GM21576 (cell line): ENCODE data around the gene PKD1L1.
"Not testable (repeated sequence)": the region's sequence is repeated elsewhere in the genome, so short reads cannot be mapped to it uniquely, and the experiment has no call there.

Experiments
- ATAC-seq: cut with Tn5 transposase; IDR thresholded peaks from one replicate; pipeline ENCODE4 v1.9.1; 2021; ENCODE audit warnings: mild to moderate bottlenecking, moderate library complexity; ENCODE audit not compliant: unreplicated experiment

The PKD1L1 gene

GRCh38 chr7:47948141-47948790, at the start of gene PKD1L1:
Gene PKD1L1 (minus strand): TSS chr7:47948466. CDS start chr7:47948440, 26 bp downstream.
- no peak for ATAC-seq

- ATAC-seq = no peak
Observed at GRCh38 chr7:47992446-47992845, 44.2 kb upstream of the PKD1L1 start.

DNA sequence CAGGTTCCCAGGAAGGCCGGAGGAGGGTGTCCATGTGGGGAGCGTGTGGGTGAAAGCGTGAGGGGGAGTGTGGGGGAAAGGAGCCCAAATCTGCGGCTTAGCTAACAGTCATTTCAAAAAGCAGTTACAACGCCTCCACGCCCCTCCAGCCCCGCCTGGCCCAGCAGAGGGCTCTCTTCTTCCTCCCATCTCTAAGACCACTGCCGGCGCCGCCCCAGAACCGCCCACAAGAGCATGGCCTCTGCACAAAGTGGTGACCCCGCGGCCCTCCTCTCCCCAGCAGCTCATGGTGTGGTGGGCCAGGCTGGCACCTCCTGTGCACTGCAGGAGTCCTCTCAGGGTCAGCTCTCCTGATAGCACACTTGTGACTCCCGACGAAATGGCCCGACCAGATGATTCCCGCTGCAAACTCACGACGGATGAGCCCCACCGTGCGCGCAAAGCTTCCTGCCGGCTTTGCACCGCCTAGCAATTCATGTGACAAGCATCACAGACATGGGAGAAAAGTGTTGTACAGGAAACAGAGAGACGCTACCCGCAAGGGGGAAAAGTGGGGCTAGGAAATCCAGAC, 43.6 kb upstream of the PKD1L1 start:
- ATAC-seq = peak; percentile 99

DNA sequence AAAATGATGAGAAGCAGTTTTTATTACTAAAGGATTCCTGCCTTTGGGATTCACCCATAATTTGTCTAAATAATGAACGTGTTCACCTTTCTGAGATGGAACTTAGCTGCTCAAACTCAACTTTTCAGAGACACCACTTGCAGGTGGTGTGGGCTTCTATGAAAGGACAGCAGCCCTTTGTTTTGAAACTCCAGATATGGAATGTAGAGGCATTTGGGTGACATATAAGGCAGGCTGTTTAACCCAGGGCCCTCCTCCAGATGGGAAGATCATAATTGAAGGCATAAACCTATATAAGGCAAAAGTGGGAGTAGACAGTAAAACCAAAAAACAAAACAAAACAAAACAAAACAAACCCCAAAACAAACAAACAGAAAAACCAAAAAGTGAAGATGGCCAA, 43.0 kb upstream of the PKD1L1 start:
- no peak for ATAC-seq

GRCh38 chr7:47990592-47990991, 42.3 kb upstream of the PKD1L1 start:
- ATAC-seq = no peak

DNA sequence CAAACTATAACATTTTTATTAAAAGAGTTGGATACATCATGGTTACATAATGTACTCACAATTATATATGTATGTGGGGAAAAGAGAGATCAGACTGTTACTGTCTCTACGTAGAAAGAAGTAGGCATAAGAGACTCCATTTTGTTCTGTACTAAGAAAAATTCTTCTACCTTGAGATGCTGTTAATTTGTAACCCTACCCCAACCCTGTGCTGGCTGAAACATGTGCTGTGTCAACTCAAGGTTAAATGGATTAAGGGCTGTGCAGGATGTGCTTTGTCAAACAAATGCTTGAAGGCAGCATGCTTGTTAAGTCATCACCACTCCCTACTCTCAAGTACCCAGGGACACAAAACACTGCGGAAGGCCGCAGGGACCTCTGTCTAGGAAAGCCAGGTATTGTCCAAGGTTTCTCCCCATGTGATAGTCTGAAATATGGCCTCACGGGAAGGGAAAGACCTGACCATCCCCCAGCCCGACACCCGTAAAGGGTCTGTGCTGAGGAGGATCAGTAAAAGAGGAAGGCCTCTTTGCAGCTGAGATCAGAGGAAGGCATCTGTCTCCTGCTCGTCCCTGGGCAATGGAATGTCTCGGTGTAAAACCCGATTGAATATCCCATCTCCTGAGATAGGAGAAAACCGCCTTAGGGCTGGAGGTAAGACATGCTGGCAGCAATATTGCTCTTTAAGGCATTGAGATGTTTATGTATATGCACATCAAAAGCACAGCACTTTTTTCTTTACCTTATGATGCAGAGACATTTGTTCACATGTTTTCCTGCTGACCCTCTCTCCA, 41.5 kb upstream of the PKD1L1 start:
- not testable (repeated sequence) for ATAC-seq

DNA sequence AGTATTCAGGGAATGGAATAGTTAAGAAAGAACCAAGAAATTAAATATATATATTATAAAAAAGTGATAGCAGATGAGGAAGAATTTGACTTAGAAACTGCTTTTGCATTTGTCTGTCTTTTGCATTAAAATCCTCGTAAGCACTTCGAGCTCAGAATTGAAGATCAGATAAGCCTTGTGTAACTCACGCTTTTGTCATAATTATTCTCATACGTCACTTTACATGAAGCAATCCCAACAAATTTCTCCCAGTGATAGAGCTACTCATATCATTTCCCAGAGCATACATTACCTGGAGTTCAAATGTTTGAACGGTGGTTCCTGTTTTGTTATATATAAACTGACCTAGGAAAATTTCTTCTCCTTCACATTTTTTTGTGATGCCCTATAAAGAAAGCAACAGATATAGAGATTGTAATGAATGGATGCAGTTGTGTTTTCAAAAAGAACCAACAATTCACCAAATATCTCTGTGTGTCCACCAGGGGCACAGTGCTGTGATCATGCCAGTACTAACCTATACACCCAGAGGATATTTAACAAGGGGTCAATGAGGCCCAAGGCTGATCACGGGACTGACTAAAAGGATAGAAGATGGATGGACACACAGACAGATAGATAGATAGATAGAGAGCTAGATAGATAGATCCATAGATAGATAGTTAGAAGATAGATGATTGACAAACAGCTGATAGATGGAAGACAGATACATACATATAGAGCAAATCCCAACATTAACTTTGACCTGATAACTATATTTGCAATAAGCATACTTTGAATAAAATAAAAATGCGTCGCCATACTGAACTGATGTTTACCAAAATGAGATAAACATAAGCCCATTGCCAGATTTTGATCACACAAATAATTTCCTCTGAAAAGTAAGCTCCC, 40.5 kb upstream of the PKD1L1 start:
- no peak for ATAC-seq

- ATAC-seq = no peak
Observed at GRCh38 chr7:47982610-47983009, 34.3 kb upstream of the PKD1L1 start.

DNA sequence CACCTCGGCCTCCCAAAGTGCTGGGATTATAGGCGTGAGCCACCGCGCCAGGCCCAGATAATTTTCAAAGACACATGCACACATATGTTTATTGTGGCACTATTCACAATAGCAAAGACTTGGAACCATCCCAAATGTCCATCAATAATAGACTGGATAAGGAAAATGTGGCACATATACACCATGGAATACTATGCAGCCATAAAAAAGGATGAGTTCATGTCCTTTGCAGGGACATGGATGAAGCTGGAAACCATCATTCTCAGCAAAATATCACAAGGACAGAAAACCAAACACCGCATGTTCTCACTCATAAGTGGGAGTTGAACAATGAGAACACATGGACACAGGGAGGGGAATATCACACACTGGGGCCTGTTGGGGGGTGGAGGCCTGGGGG, 32.4 kb upstream of the PKD1L1 start:
- ATAC-seq = not testable (repeated sequence)

DNA sequence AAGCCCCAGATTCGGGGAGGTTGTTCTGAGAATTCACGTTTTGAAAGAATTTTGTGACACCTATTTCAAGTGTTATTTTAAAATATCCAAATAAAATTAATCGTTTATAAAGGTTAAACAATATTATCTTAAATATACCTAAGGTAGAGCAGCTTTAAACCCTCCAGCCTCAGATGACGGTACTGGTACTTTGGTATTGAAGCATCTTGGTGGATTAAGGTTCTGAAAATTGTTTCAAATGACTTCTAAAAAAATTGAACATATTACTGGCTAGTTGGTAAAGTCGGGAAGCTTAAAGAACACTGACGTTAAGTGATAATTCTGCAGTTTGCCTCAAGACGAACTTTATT, 31.5 kb upstream of the PKD1L1 start:
- no peak for ATAC-seq

DNA sequence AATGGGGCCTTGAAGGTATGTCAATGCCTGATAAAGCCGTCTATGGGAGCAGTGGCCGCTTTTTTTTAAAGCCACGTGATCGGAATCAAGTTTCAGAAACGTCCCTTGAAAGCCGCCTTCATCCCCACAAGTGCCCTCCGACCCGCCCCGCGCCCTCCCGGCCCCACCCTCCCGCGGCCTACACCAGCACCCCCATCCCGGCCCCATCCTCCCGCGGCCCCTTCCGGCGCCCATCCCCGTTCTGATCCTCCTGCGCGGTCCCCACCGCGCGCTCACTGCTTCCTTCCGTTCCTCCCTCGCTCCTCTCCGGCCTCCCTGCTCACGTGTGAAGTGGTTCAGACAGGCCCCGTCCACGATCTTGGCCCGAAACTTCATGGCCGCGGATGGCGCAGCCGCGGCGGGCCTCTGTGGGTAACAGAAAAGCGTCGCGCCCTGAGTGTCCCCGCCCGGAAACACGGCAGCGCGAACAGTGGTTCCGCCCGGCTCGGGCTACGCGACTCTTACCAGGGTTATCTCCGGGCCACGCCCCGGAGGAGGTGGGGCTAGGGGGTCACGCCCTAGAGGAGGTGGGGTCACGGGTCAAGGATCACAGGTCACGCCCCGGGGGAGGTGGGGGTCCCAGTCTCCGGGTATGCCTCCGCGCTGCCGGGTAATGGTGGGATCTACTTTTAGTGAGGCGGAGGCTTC, 31.0 kb upstream of the PKD1L1 start, which contains the start of gene HUS1:
Gene HUS1, minus strand, starts transcription at position 471 of the 687 bp plus-strand sequence. Its CDS starts 96 bp downstream, at position 375.
- peak; percentile 99 for ATAC-seq

DNA sequence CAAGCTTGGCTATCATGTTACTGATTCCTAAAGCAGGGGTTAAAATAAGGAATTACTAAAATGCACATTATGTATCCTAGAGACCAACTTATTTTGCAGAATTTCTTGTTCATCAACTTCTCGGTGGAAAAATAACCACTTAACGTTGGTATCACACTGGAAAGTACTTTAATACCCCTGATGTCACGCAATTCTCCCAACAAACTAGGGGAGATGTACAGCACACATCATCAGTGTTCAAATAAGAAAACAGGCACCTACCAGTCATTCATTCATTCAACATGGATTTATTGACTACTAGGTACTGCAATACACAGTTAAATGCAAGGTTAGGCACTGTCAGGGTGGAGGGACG, 30.5 kb upstream of the PKD1L1 start:
- no peak for ATAC-seq

GRCh38 chr7:47973739-47974138, 25.5 kb upstream of the PKD1L1 start:
- no peak for ATAC-seq

GRCh38 chr7:47970761-47971160, 22.5 kb upstream of the PKD1L1 start:
- no peak for ATAC-seq

DNA sequence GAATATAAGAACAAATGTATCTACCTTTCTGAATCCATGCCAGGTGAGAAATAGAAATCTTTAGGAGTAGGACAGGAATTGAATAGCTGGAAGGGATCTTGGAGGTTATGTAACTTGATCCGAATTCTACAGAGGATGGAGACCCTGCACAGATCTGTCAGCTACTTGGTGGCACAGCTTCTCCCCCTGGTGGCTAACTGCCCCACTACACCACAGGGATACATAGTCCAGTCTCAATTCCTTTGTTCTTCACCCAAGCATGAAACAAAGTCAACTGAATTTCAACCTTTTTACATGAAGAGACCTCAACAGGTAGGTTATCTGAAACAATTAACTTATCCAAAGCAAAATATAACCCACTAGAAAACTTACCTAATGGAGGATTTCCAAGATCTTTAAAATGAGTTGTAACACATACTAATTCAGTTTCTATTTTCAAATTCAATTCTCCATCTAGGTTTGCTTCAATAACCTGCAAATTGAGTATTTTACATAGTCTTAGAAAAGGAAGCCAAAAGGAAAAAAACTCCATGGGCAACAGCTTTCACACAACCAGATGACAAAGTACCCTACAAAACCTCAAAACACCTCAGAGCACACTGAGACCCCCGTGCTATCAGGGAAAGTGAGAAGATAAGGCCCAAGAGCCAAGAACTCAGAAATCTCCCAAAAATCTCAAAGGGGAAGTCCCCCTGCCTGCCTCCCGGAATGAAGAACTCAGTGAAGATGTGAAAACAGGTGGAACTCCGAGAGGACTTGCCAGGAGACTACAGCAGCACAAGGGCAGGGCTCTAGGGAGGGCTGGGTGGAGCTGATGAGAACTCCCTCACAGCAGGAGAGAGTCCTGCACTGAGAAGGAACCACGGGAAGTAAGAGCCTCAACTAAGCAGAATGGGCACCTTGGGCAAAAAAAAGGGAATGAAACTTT, 20.8 kb upstream of the PKD1L1 start:
- ATAC-seq = peak; percentile 80

DNA sequence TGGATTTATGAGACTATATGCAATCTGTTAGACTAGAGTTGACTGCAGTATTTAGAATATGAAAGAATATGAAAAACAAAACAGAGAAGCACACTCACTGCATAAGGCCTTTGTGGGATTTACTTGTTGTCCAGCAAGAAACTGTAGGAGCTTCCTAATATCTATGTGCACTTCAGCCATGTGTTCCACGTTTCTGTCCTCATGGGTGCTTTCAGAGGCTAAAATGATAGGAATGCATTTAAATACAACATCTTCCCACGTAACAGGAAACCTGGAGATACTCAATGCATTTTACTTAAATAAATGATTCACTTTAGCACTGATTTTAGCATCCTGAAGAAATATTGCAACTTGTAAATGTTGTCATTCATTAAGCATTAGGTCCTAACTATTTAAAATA, 19.4 kb upstream of the PKD1L1 start:
- ATAC-seq = no peak

- ATAC-seq = no peak
Observed at GRCh38 chr7:47967123-47967522, 18.9 kb upstream of the PKD1L1 start.

GRCh38 chr7:47965456-47965855, 17.2 kb upstream of the PKD1L1 start:
- ATAC-seq = no peak

- ATAC-seq = no peak
Observed at GRCh38 chr7:47962262-47962661, 14.0 kb upstream of the PKD1L1 start.

DNA sequence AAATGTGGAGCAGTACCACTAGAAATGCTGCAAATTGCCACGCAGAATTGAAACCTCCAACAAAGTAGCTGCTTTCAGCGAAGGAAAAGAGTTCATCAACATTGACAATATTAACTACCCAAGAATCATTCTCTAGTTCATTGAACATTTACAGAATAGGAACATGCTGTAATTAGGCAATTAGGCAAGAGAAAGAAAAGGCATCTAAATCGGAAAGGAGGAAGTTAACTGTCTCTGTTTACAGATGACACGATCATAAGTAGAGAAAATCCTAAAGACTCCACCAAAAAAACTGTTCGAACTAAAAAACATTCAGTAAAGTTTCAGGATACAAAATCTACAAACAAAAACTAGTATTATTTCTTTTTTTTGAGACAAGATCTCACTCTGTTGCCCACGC, 8.9 kb upstream of the PKD1L1 start:
- ATAC-seq = no peak
